Activated CD8-positive, alpha-beta memory T cell treated with anti-CD3 and anti-CD28 coated beads for 48 hours (primary cell): ENCODE measurements around the gene SLCO1B1.
"Not testable (repeated sequence)": the region's sequence is repeated elsewhere in the genome, so short reads cannot be mapped to it uniquely, and the experiment has no call there.

Source experiments
- DNase-seq, 3 experiments: peaks; one replicate each; pipeline ENCODE4 v3.0.0-alpha.2; 2020; ENCODE audit warnings: low read depth in 2 of 3, low spot score in 2 of 3

SLCO1B1 gene, protein sequence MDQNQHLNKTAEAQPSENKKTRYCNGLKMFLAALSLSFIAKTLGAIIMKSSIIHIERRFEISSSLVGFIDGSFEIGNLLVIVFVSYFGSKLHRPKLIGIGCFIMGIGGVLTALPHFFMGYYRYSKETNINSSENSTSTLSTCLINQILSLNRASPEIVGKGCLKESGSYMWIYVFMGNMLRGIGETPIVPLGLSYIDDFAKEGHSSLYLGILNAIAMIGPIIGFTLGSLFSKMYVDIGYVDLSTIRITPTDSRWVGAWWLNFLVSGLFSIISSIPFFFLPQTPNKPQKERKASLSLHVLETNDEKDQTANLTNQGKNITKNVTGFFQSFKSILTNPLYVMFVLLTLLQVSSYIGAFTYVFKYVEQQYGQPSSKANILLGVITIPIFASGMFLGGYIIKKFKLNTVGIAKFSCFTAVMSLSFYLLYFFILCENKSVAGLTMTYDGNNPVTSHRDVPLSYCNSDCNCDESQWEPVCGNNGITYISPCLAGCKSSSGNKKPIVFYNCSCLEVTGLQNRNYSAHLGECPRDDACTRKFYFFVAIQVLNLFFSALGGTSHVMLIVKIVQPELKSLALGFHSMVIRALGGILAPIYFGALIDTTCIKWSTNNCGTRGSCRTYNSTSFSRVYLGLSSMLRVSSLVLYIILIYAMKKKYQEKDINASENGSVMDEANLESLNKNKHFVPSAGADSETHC

DNA sequence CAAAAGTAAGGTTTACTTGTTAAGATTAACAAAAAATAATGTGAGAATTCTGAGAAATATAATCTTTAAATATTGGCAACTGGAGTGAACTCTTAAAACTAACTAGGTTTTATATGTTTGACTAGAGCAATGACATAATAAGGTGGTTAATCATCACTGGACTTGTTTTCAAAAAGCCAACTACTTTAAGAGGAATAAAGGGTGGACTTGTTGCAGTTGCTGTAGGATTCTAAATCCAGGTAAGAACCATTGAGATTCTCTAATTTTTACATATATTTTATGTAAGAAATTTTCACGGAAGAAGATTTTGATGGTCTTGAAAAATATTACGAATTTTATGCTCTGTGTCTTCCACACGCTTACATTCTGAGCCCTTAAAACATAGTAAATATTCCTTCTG lies at the start of gene SLCO1B1:
TSS of gene SLCO1B1 (plus strand) at position 197 of the 400 bp plus-strand sequence. CDS start 10,381 bp downstream, outside the sequence.
- DNase-seq: no peak

DNA sequence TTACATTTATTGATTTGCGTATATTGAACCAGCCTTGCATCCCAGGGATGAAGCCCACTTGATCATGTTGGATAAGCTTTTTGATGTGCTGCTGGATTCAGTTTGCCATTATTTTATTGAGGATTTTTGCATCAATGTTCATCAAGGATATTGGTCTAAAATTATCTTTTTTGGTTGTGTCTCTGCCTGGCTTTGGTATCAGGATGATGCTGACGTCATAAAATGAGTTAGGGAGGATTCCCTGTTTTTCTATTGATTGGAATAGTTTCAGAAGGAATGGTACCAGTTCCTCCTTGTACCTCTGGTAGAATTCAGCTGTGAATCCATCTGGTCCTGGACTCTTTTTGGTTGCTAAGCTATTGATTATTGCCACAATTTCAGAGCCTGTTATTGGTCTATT lies 46.2 kb upstream of the SLCO1B1 start:
- DNase-seq: not testable (repeated sequence)

DNA sequence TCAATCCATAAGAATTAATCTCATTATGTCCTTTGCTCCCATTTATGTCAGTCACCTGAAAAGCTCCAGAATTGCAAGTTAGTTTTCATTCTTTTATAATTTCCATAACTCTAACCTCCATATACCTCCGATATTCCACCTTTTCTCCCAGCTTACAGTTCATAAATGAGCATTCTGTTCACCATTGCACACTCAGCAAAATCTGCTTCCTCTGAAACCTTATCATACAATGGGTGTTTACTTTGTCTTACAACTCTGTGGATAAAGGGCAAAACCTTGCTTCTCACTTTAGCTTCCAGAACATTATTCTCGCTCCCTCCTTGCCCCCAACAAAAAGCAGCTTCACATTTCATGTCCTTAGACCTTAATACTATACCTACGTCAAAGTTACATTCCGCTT lies 19.3 kb upstream of the SLCO1B1 start:
- no peak for DNase-seq

DNA sequence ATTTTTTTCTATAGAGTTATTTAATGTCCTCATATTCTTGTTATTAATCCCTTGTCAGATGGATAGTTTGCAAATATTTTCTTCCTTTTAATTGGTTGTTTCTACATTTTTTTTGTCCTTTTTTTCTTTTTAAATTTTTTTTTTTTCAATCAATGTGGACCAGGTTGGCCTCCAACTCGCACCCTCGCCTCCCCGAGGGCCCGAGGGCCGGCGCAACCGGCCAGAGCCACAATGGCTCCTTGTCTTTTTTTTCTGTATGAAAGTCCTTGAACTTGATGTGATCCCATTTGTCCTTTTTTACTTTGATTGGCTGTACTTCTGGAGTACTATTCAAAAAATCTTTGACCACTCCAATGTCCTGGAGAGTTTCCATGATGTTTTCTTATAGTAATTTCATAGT lies 17.7 kb upstream of the SLCO1B1 start:
- DNase-seq: no peak

DNA sequence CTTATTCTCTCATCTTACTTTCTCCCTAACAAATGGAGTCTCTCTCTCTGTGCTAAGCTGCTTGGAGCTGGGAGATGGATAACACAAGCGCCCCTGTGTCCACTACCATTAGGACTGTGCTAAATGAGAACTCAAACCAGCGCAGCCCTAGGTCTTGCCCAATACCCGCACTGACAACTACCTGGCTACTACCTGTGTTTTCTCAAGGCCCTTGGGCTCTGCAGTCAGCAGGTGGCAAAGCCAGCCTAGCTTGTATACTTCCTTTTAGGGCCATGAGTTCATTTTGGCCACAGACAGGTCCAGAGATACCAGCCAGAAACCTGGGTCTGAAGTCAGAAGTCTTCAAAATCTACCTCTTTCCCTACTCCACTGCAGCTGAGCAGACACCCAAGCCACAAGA lies 13.0 kb upstream of the SLCO1B1 start:
- no peak for DNase-seq

DNA sequence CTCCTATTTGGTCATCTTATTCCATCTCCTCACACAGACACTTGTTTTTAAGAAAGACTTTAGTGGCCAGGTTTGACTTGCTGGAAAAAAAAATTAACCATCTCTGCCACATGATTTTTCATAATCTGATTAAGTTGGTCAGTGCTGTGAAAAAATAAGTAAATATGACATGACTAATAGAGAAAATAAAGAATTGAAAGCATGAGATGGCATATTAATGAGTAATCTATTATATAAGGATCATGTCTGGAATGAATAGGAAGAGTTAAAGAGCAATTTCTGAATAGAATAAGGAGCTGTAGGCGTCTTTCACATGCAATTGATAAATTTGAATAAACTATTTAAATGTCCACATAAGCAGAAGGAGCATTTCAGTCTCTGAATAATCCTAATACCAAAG lies 12.2 kb upstream of the SLCO1B1 start:
- DNase-seq: no peak

DNA sequence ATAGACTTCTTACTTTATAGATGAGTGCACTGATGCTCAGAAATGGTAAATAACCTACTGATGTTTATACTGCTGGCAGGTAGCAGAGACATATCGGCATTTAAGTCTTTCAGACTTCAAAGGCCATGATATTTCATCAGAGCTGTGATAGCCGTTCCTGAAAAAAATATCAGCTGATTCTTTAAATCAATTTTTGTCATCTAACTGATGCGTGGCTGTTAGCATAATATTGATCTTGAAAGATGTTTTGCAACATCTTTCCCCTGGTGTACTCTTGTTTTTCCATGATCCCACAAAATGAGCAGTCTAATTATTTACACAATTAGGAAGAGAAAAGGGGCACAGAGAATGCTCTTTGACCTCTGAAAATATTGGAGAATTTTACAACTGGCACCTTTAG lies 1.6 kb upstream of the SLCO1B1 start:
- no peak for DNase-seq

DNA sequence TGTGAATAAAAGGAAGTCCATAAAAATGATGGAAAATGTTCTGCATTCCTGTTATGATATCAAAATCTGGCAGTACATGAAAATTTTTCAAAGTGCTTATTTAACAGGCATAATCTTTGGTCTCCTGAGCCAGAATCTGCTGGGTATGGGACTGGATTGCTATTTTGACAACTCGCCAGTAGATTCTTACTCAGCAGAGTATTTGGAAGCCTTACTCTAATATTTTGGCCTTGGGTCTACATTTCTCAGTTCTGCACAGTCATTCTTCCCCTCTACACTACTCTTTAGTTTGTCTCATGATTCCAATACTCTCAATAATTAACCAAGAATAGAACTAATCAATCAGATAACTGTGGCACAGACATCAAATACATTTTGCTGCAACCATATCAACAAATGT lies 1.1 kb upstream of the SLCO1B1 start:
- no peak for DNase-seq

DNA sequence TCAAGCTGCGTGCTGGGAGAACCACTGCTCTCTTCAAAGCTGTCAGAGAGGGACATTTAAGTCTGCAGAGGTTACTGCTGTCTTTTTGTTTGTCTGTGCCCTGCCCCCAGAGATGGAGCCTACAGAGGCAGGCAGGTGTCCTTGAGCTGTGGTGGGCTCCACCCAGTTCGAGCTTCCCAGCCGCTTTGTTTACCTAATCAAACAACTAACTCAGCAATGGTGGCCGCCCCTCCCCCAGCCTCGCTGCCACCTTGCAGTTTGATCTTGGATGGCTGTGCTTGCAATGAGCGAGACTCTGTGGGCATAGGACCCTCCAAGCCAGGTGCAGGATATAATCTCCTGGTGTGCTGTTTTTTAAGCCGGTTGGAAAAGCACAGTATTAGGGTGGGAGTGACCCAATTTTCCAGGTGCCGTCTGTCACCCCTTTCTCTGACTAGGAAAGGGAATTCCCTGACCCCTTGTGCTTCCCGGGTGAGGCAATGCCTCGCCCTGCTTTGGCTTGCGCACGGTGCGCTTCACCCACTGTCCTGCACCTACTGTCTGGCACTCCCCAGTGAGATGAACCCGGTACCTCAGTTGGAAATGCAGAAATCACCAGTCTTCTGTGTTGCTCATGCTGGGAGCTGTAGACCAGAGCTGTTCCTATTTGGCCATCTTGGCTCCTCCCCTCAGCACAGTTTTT lies 6.5 kb downstream of the SLCO1B1 start:
- DNase-seq: not testable (repeated sequence)

DNA sequence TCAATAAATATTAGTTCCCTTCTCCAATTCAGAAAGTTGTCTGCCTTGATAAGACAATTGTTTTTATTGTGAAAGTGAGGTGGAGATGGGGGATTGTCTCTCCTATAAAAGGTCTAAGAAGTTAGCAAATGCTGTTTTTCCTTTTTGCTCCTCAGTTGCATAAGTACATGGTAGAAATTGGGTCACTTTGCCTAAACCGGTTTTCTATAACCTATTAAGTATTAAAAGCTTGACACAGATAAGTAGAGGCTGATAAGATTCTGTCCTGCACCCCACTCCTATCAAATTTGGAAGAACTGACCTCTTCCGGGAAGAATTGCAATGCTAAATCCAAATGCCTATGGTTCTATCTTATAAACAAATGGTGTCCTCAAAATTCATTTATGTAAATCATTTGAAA lies 7.0 kb downstream of the SLCO1B1 start:
- DNase-seq: no peak

DNA sequence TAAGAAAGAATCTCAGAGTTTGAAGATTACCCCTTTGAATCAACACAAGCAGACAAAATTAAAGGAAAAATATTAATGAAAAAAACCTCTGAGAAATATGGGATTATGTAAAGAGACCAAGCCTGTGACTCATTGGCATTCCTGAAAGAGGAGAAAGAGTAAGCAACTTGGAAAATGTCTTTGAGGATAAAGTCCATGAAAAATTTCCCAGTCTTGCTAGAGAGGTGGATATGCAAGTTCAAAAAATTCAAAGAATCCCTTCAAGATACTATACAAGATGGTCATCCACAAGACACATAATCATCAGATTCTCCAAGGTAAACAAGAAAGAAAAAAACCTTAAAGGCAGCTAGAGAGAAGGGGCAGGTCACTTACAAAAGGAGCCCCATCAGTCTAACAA lies 13.3 kb downstream of the SLCO1B1 start:
- DNase-seq: no peak

DNA sequence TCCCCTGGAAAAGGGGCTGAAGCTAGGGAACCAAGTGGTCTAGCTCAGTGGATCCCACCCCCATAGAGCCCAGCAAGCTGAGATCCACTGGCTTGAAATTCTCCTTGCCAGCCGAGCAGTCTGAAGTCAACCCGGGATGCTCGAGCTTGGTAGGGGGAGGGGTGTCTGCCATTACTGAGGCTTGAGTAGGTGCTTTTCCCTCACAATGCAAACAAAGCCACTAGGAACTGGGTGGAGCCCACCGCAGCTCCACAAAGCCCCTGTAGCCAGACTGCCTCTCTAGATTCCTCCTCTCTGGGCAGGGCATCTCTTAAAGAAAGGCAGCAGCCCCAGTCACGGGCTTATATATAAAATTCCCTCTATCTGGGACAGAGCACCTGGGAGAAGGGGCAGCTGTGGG lies 18.9 kb downstream of the SLCO1B1 start:
- not testable (repeated sequence) for DNase-seq

DNA sequence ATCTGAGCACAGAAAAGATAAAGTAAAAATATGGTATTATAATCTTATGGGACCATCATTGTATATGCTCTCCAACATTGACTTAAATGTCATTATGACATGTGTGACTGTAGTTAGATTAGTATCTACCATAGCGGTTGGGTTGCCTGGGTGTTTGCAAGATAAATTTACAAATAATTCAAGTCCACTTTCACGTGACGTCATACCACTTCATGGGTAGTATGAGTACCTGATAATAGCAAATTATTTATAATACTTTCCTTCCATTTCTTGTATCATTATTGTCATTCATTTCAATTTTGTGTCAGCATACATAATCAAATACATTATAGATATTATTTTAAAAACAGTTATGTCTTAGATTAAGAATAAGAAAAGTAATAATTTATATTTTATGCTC lies 20.2 kb downstream of the SLCO1B1 start:
- DNase-seq: no peak

DNA sequence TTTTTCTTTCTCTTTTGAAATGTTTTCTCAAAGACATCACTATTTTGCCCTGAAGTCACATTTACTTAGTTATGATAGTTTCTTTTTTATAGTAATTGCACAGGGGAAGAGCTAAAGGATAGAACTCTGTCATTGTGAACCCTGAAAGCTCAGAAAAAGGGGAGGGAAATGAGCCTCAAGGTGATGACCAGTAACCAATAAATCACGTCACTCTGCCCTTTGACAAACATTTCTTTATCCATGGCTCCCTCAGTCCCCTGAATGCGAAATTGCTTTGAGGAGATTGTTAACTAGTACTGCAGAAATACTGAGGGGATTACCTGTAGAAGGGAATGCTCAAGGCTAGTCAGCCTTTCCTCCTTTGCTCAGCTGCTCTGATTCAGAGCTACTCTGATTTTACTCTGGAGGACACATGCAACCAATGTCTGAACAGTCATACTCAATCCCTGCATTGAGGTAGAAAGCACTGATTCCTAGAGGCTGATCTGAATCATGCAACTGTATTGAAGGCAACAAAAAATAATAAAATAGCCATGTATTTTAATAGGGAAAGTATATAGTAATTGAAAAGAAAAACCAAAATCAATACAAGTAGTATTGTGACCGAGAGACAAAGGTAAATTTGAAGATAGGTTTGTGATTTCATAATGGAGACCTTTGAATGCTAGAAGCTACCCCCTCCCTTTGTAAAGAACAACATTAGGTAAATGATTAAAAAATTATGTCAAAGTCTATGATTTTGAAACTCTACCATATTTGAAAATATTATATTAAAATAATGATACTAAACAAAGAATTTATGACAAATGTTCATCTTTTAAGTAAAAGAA lies 24.7 kb downstream of the SLCO1B1 start:
- DNase-seq: no peak

DNA sequence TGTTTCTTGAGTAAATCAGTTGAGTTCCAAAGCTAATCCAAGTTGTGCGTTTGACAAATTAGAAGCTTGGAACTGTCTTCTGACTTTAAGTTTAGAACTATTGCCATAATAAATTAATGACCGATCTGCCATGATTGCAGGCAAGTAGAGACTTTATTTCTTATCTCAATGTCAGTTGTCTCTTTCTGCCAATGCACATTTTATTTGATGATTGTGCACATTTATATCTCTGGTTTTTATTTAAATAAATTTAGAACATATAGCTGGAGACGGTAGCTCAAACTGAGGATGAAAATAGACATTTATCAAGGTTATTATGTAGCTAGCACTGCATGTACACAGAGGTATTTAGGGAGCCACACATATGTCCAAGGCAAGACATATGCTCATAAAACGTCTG lies 34.1 kb downstream of the SLCO1B1 start:
- DNase-seq: no peak

DNA sequence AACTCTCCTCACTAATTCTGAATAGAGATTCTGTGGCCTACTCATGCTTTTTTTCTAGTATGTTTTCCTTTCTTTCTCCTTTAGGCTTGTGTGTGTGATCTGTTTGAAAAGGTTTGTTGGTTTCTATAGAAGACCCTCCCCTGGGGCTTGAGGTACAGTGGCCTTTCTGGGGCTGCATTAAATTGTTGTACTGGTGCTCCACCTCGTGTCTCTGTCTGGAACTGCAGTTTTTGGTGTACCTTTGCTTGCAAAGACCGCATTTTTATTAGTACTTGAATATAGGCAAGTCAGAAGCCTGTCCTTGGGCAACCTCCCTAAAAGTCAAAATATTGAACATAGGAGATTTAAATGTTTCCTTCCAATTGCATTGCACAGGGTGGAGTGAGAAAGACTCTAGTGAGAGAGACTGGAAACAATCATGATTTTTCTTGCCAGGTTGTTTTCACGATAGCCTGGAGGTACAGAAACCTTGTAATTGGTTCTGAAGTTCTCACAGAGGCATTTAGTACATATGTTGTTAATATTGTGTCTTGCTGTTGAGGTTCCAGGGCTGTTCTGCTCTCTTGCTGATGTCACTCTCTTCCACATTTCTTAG lies 39.0 kb downstream of the SLCO1B1 start:
- DNase-seq: peak in 1 of 3 experiments; percentile 22

DNA sequence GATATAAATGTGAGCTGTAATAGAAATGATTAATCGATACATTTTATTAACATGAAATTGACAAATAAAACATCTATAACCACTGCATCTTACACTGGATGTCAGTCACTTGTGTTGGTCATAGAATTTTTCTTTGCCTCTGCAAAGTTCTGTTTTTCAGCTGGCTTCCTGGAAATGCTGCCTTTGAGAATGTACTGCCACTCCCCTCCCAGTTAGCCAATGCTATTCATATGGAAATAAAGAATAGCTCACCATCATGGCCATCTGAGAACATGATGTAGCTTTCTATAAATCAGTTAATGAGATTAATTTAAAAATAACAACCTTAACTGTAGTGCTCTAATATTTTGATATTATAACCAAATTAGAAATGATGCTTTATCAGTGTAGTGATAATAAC lies 41.1 kb downstream of the SLCO1B1 start:
- DNase-seq: no peak

DNA sequence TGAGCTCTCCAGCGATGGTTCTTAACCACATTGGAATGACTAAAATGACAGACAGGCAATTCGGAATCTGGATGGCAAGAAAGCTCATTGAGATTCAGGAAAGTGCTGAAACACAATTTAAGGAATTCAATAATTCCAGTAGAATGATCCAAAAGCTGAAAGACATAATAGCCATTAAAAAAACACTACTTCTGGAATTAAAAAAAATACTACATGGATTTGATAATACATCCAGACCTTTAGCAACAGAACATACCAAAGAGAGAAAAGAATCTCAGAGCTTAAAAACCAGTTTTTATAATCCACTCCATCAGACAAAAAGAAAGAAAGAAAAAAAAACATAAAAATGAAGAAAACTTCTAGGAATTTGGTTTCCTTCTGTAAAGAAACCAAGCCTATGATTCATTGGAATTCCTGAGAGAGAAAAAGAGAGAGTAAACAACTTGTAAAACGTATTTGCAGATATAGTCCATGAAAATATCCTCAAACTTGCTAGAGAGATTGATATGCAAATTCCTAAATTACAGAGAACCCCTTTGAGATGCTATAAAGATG lies 52.8 kb downstream of the SLCO1B1 start:
- no peak for DNase-seq

DNA sequence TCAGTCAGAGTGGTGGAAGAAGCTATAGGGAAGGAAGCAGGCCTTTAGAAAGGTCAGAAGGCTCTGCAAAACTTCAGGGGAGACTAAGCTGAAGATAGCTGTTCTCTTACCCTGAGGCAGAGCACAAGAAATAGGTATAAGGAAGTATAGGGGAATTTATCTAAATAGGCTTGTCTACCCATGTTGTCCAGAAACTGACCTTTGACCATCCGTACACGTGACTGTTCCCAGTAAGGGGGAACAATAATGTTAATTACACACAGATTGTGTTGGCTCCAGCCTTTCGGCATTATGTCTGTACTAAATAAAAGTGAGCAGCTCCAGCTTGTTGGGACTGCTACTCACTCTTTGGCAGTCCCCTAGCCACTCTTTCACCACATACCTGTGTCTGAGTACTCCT lies 59.0 kb downstream of the SLCO1B1 start:
- no peak for DNase-seq

DNA sequence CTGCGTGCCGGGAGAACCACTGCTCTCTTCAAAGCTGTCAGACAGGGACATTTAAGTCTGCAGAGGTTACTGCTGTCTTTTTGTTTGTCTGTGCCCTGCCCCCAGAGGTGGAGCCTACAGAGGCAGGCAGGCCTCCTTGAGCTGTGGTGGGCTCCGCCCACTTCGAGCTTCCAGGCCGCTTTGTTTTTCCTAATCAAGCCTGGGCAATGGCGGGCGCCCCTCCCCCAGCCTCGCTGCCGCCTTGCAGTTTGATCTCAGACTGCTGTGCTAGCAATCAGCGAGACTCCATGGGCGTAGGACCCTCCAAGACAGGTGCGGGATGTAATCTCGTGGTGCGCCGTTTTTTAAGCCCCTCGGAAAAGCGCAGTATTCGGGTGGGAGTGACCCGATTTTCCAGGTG lies 83.4 kb downstream of the SLCO1B1 start:
- not testable (repeated sequence) for DNase-seq
